Amniotic stem cell (primary cell): ENCODE results near the gene DMD.
"Not testable (repeated sequence)": the region's sequence is repeated elsewhere in the genome, so short reads cannot be mapped to it uniquely, and the experiment has no call there.

Source experiments
- DNase-seq: peaks from one replicate; lab custom pipeline; 2025; lab: John Stamatoyannopoulos, UW

DMD gene

DNA sequence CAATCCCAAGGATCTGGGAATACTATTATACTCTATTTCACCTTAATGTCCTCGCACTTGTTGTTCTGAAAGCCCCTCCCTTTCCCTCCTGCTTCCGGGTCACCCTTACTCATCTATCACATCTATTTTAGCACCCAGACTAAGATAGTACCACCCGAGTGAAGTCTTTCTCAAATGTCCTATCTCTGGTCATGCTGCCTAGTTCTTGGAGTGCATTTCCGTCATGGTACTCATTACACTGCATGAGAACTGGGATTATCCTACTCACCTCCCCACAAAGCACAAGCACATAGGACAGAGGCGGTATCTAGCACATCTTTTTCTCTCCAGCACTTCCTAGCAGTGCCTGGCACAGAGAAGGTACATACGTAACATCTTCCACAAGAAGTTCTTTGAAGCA lies 1195.2 kb downstream of the DMD start:
- DNase-seq, result no peak

DNA sequence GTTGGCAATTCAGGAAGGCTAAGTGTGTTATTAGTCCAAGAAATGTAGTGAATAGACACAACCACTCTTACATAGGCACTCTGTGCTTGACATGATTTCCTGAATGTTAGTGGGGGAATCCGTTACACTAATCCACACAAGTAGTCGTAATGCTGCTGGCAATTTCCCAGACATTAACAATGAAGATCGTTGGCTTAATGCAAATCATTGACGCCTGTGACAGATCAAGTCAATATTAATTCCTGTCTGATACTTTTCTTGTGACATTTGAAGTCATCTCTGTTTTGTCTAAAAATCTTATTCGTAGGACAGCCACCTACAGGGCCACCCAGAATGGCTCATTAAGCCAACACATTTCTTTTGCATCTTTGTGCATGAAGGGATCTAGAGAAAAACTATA lies 1200.4 kb downstream of the DMD start:
- no peak for DNase-seq

DNA sequence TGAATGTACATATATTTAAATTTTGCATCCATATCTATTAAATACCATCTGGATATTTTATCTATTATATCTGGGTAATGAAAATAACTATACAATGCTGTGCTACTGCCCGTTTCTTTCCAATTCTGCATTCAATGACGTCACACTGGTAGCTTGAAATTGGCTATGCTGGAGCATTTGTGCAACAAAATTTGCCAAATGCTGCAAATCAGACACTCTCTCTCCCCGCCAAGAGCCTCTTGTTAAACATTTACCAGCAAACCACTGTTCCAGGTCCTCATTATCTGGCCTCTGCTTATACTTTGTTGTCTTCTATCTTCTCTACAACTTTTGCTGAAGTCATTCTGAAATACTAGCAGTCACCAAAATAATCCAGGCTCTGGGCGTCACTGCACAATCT lies 1201.1 kb downstream of the DMD start:
- no peak for DNase-seq

DNA sequence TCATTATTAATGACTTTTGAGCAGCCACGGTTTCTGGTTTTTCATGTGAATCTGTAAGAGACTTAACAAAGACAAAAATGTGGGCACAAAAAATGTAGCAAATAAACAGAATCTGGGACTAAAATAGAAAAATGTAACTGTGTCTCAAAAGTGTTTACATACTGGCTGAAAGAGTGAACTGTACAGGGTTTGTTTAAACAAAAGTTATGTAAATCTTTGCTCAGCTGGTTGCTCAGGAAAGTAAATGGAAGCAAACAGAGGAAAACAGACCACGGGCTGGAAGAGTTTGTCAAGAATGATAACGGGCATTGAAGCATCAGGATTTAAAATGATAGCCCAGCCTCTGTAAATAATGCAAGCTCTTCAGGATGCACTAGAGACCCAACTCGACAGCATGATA lies 1217.7 kb downstream of the DMD start:
- DNase-seq, result no peak

DNA sequence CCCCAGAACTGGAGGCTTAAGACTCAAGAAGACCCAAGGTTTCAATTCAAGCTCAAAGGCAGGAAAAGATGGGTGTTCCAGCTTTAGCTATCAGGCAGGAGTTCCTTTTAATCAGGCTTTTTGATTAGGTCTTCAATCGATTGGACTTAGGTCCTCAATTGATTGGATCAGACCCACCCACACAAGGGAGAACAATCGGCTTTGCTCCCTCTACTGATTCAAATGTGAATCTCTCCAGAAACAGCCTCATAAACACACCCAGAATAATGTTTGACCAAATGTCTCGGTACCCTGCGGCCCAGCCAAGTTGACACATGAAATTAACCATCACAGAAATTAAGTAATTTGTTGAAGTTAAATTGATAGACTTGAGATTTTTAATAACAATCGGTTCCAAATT lies 1222.4 kb downstream of the DMD start:
- no peak for DNase-seq

DNA sequence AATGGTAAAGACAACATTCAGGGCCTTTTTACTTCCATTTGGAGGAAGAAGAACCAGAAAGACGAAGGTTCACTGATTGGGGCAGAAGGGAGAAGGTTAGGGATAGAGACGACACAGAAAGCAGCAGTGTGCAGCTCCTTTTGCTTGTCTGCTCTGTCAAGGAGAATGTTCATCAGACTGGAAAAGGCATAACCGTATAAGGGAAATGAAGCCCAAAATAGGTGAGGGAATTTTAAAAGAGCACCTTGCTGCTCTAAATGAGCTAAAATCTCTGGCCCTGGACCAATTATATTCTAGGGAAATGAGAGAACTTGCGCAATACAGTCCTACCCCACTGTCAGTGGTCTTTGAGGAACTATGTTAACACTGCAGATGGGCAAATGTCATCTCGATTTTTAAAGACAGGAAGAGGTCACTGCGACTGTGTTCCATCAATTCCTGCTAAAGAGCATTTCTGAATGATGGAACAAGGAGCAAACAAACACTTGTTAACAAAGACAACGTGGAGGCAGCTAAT lies 1229.7 kb downstream of the DMD start:
- DNase-seq, result no peak

DNA sequence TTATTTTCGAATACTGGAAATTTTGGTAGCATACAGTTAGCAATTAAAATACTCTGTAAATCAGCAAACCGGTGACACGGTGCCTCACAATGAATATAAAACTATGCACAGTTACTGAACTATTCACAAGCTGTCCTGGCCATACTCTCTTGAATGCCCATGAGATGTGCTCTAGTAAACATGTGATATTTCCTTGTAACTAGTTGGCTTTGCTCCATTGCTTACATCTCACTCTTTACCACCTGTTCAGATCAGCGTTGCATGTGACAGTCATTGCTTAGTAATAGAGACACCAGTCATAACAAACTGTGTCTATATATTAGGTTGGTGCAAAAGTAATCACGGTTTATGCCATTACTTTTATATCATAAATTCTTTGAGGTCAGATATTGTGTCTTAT lies 1241.6 kb downstream of the DMD start:
- DNase-seq, result no peak

DNA sequence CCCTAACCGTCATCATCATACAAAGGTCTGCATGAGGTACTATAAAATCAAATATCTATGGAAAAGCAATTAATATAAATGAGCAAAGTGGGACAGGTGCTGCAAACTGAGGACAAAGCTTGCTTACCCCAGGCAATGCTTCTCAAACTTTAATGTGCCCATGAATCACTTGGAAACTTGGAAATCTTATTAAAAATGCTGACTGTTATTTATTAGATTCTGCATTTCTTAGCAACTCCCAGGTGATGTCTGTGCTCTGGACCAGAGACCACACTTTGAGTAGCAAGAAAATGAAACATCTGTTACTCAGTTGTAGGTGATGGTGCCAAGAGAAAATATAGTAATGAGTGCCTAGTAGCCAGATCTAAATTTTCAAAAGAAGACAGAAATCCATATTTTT lies 1249.1 kb downstream of the DMD start:
- DNase-seq, result no peak

DNA sequence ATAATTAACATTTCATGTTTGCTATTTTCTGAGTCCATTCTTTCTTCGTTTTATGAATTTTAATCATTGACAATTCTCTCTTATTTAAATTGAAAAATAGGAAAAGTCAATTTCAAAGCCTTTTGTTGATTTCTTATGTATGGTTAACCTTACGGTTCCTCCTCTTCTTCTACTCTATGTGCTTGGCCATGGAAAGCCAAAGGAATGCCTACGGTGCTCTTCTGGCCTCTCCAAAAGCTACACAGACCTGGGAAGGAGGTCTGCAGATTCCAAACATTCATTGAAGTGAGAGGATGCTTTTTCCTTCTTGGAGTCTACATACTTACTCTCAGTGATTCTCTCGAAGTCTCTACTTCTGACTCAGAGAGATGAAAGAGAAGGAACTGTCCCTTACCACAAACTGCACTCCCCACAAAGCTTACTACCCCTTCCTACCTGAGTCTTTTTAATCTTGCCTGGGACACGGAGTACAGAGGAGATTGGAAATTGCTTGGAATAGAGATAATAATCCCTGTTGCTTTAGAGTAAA lies 1276.4 kb downstream of the DMD start:
- DNase-seq, result no peak

DNA sequence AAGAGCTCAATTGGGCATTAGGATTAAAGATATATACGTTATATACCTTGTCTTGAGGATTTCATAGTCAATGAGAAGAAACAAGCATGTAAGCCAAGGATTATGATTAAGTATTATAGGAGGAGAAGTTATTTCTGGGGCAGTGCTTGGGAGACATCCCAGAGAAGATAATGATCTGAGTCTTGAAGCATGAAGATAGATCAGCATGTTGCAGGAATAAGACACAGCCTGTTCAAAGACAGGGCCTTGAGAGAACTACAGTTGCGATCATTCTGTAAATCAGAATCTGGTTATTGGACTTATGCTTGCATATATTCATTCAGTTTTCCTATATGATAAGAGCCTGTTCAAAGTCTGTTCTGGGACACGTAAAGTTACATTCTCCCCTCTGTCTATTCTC lies 1277.3 kb downstream of the DMD start:
- DNase-seq, result no peak

DNA sequence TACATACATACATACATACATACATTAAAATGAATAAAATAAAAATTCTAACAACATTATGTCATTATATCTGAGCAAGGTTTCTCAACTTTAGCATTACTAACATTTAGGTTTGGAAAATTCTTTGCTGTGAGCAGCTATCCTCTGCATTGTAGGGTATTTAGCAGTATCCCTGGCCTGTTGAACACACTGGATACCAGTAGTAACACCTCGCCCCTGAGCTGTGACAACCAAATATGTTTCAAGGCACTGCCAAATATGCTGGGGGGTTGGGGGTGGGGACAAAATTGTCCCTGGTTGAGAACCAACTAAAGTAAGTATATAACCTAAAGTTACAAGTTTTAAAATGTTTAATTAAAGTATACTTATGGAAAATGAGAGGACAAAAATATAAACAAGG lies 1278.6 kb downstream of the DMD start:
- no peak for DNase-seq

DNA sequence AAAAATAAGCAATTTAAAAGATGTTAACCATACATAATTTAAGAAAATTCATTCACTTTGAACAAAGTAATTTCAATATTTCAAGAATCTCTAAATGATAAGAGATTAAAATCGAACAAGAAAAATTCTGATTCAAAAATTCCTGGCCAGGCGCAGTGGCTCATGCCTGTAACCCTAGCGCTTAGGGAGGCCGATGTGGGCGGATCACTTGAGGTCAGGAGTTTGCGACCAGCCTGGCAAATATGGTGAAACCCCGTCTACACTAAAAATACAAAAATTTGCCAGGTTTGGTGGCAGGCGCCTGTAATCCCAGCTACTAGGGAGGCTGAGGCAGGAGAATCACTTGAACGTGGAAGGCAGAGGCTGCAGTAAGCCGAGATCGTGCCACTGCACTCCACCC lies 1279.0 kb downstream of the DMD start:
- DNase-seq, result not testable (repeated sequence)

DNA sequence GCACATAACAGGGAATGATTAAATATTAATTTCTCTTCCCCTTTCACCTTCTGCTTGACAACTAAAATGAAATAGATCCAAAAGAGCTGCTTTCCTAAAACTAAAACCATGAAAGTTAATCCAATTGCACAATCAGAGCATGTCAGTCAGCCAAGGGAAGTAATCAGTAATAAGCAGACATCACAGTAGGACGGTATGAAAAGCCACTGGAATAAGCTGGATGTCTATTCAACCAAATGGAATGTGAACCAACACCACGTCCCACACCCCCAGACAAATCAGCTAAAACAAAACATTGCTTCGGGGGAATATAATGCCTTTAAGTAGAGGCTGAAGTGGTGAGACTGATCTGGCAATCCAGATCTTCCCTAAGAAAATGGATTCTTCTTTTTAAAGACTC lies 1280.1 kb downstream of the DMD start:
- no peak for DNase-seq

DNA sequence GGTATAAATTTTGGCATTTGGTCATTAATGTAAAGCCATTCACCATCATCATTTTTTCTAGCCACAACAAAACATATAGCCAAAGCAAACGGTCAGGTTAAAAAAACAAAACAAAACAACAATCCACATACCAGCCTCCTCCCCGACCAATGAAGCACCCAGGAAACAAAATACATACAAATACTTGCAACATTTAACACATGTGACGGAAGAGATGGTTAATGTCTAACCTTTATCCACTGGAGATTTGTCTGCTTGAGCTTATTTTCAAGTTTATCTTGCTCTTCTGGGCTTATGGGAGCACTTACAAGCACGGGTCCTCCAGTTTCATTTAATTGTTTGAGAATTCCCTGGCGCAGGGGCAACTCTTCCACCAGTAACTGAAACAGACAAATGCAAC lies 1282.0 kb downstream of the DMD start:
- no peak for DNase-seq

DNA sequence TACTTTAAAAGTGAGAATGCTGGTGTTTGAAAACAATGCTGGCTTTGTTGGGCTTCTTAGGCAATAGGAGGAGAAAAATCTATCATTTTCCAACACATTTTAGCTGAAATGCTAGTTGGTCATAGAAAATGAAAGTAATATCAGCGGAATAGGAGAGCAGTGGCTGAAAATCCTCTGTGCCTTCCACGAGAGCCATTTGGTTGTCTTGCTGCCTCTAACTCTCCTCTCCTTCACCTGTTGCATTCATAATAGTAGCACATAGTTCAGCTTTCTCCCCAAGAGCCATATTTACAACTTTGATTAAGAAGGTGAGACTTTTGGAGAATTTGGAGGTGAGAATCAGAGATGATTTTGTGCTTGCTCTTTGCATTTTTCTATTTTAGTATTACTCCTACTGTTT lies 1290.1 kb downstream of the DMD start:
- DNase-seq, result no peak

DNA sequence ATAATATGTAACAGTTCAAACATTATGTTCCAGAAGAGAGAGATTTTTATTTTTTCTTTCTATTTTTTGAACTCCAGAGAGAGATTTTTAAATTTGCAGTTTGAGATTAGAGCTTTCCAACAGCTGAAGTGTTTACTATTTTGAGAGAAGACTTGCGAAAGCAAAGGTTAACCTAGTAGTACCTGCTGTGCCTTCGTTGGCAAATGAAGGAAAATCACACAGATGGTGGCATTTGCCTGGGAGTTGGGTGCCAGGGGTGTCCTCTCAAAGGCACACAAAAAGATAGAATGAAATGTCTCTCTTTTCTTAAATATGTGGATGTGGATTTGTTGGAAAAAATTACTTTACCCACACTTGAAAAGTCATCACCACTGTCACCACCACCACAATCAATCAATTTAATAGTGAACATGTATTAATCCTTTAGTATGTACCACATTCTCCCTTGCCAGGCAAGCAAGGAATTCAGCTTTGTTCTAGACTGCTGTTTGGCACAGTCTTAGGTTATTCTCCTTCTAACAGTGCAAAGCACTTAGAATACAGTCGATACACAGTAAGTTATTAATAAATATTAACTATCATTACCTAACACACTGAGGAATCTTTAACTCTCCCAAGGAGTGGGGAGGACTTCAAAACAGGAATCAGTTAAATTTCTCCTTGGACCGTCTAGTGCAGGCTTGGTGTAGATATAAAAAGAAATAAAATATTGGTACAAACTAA lies 1301.3 kb downstream of the DMD start:
- no peak for DNase-seq

DNA sequence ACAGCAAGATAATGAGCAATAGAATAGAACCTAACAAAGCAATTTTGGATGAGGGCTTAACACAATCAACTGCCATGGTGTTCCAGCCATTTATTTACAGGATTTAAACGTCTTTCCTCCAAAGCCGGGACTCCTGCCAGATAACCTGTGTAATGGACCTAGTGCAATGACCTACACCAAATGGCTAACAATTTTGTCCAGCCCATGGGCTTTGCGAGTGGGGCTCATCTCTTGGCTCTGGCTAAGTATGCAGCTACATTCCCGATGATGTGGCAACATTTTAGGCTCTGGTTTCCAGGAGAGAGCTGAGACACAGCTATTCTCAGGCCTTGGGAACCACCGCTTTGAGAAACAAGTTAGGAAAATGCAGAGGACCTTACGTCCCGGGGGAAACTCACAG lies 1317.2 kb downstream of the DMD start:
- no peak for DNase-seq

DNA sequence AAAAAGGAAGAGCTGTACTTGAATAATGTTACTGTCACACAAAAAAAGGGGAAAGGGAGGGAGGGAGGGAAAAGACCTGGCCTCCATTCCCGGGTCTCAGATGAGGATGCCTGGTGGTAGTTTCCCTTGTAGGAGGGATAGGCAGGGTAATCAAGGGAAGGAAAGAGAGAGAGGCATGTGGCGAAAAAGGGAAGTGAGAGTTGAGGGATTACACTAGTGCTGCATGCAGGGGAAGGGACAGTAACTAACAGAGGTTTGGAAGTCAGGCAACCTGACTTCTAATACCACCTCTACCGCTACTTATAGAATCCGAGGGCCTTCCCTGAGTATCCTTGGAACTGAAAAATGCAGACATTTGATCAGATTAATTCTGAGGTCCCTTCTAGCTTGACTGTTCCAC lies 1317.8 kb downstream of the DMD start:
- no peak for DNase-seq

DNA sequence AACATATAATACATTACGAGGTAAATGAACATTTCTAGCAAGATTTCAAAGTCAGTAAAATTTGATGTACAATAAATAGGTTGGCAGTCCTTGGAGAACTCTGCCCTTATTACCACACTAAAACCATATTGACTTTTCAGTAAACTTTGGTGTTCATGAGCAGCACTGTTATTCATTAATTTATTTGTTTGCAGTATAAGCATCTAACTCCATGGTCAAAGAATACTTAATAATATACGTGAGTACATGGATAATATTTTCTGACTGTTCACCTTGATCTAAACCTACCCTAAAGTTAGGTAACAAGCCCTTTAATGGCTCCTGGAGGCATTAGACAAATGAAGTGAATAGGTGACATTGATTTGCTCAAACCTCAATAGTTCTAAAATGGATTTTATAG lies 1322.3 kb downstream of the DMD start:
- no peak for DNase-seq

DNA sequence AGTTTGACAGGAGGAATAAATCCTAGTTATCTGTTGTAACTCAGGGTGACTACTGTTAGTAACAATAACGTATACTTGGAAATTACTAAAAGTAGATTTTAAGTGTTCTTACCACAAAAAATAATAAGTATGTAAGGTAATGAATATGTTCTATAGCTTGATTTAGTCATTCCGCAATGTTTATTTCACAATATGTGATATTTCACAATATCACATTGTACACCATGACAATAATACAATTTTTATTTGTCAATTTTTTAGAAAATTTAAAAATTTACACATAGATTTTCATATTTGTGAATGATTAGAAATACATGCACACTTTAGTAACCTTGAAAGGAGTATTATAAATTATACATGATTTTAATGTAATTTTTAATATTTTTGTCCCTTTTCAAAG lies 1326.8 kb downstream of the DMD start:
- no peak for DNase-seq

DNA sequence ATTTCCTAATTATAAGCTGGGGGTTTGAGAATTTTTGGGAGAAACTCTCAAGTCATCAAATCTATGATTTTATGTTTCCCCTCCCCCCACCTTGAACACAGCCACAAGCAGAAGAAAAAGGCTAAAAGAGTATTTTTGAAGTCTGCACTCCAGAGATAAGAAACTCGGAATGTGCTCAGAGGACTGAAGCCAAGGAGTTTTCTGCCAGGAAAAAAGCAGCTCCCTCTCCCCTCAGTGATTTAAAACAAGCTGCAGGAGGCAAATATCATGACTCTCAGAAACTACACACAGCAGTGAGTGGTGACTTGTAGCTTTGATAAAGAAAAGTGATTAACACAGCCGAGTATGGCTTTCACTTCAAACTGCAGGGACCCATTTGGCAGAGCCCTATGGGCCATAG lies 1339.3 kb downstream of the DMD start:
- DNase-seq, result no peak

DNA sequence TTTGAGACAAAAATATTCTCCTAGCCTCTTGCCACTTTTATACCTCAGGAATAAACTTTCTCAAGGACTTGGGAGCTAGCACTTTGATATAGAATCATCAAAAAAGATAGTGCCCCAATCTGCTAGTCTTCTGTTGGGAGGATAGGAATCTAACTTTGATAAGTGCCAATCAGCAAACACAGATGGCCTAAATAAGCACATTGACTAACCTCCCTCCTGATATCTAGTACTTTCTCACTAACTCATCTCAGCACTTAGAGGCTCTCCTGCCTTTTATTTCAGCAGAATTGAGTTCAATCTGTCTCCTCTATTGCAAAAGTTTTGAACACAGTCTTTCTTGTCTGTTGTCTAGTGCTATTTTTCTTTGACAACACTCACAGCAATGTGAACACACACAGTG lies 1341.1 kb downstream of the DMD start:
- DNase-seq, result no peak

DNA sequence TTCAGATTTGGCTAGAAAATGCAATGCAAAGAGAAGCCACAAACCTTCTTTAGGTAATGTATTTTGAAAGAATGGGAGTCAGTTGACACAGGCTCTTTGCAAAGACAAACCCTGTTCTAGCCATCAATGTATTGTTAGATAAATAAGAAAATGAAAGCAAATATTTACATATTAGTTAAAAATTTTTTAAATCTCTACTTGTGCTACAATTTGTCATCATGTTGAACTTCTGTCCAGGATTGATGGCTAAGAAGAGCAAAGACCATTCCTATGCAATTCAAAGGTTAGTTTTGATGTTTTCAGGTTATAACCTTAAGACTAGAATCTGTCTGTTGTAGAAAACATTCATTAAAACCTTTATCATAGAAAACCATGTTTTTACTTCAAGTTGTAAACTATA lies 1350.7 kb downstream of the DMD start:
- no peak for DNase-seq

DNA sequence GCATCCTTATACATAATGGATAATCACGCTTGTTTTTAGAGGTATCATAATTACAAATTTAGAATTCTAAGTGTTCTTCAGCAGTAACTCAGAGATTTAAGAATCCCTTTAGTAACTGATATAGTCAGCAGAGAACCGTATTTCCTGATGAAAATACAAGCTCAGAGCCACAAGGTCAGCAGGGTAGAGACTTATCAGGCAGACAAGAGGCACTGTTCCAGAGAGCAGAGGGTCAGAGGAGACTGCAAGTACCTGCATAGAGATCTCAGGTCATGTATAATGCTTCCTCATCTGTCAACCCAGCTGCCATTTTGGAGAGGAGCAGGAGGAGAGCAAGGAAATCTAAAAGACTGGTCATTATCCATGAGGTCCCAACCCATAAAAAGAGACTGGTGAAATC lies 1352.4 kb downstream of the DMD start:
- no peak for DNase-seq
